Endothelial cell of umbilical vein (primary cell): ENCODE data around the gene STAT2.

ENCODE experiments used
- POLR2AphosphoS5 ChIP-seq: IDR thresholded peaks from 2 replicates; pipeline ENCODE4 v1.6.1; 2012; ENCODE audit warnings: low read depth, mild to moderate bottlenecking, control low read depth, low read length, moderate library complexity; ENCODE audit not compliant: insufficient read depth
- TF ChIP-seq, protein P1 (sequence below), 2 donors: IDR thresholded peaks; 1 replicate in 1 of 2; 2 replicates in 1 of 2; pipeline ENCODE4 v1.5.1; 2011; ENCODE audit warnings: low read length in 2 of 2, mild to moderate bottlenecking in 2 of 2, moderate library complexity in 2 of 2, control low read depth in 1 of 2, inconsistent platforms in 1 of 2, low read depth in 1 of 2; ENCODE audit not compliant: insufficient read depth in 1 of 2; ENCODE audit errors: extremely low read depth in 1 of 2

DNA sequence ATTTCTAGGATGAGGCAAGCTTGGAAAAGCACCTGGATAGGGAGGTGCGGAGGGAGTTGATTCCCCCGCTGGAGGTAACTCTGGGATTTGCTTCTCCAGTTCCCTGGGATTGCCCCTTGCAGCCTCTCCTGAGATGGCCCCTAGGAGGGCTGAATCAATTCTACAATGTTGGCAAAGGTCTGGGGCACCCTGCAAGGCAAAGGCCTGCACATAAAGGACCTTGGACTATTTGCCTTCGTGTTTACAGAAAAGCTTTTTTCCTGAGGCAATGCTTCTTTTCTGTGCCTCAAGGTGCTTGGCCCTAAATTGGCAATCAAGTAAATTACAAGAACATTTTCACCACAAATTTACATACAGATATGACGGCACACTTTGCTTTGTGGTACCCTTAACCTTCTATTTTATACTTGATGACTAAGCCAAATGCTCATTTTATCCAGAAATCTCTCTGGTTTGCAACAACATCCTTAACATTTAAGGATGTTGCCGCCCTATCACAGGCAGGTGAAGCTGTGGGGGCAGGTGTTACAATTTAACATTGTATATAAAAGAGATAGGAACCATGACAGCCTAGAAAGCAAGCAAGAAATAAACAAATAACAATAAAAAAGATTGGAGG is 49.0 kb upstream of the STAT2 start:
- no peak for TF ChIP-seq POLR2AphosphoS5
- TF ChIP-seq, protein P1, sequence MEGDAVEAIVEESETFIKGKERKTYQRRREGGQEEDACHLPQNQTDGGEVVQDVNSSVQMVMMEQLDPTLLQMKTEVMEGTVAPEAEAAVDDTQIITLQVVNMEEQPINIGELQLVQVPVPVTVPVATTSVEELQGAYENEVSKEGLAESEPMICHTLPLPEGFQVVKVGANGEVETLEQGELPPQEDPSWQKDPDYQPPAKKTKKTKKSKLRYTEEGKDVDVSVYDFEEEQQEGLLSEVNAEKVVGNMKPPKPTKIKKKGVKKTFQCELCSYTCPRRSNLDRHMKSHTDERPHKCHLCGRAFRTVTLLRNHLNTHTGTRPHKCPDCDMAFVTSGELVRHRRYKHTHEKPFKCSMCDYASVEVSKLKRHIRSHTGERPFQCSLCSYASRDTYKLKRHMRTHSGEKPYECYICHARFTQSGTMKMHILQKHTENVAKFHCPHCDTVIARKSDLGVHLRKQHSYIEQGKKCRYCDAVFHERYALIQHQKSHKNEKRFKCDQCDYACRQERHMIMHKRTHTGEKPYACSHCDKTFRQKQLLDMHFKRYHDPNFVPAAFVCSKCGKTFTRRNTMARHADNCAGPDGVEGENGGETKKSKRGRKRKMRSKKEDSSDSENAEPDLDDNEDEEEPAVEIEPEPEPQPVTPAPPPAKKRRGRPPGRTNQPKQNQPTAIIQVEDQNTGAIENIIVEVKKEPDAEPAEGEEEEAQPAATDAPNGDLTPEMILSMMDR (IDR thresholded peaks at IDR 0.05; ENCODE audit: extremely low read depth in 1 of 2, insufficient read depth in 1 of 2, low read depth in 1 of 2, low read length in 2 of 2) = no peak
